Esophagus muscularis mucosa (tissue), 4 donors: ENCODE data around the gene APMAP. TPM values are rescaled to one million over a fixed set of nuclear protein-coding genes. Genes with fewer than 3 reads are reported as not detected.

Source experiments
- DNase-seq: peaks from one replicate; pipeline ENCODE4 v3.0.0-alpha.2; 2017; ENCODE audit errors: extremely low spot score
- H3K27ac ChIP-seq, 4 donors: fragments of 200-600 bp; sonication (generic); replicated peaks in 1 of 4; 1 replicate in 3 of 4; 2 replicates in 1 of 4; pipeline ENCODE4 v1.5.1; 2016 to 2019; ENCODE audit warnings: mild to moderate bottlenecking in 1 of 4
- H3K27me3 ChIP-seq, 4 donors: fragments of 200-600 bp; sonication (generic); one replicate each; pipeline versions ENCODE4 v1.5.1 to v1.6.0; 2016 to 2019
- H3K36me3 ChIP-seq, 4 donors: fragments of 200-600 bp; sonication (generic); one replicate each; pipeline ENCODE4 v1.5.1; 2016 to 2019
- H3K4me1 ChIP-seq, 4 donors: fragments of 200-600 bp; sonication (generic); one replicate each; pipeline ENCODE4 v1.5.1; 2016 to 2019
- H3K4me3 ChIP-seq, 4 donors: fragments of 200-600 bp; sonication (generic); 1 replicate in 2 of 4; 2 replicates in 2 of 4; pipeline ENCODE4 v1.5.1; 2016 to 2019; ENCODE audit warnings: mild to moderate bottlenecking in 4 of 4, moderate library complexity in 1 of 4
- H3K9me3 ChIP-seq, 4 donors: fragments of 200-600 bp; sonication (generic); 1 replicate in 3 of 4; 2 replicates in 1 of 4; pipeline ENCODE4 v1.5.1; 2016 to 2019
- EP300 ChIP-seq: sonication (generic); formaldehyde crosslinking; IDR thresholded peaks from one replicate; pipeline ENCODE4 v1.6.1; 2017; ENCODE audit warnings: antibody characterized with exemption
- POLR2A ChIP-seq: fragments of 450-650 bp; IDR thresholded peaks from one replicate; pipeline ENCODE4 v1.6.1; 2017; ENCODE audit warnings: antibody characterized with exemption, moderate library complexity, mild to moderate bottlenecking, low read depth
- POLR2AphosphoS5 ChIP-seq, 2 donors: sonication (generic); formaldehyde crosslinking; IDR thresholded peaks; one replicate each; pipeline ENCODE4 v1.6.1; 2017; ENCODE audit warnings: antibody characterized with exemption in 2 of 2
- WGBS: methylation state at CpG from one replicate; pipeline ENCODE4 v1.1.5; 2018; 5-methylcytosine and 5-hydroxymethylcytosine counted together
- intact Hi-C: fragments of 100-400 bp; cut with DNase I; formaldehyde crosslinking; loops from one replicate; pipeline ENCODE4 v1.15.1; 2023
- total RNA-seq, 4 donors: library from RNA; depleted of rRNA; stranded (reverse); fragments of >200 nt; gene quantifications; one replicate each; pipeline versions ENCODE4 v1.1.0 to v1.2.1, GENCODE V29; 2016
- TF ChIP-seq, protein P1 (sequence below), 3 experiments: fragments of 200-600 bp in 2 of 3; fragments of 450-650 bp in 1 of 3; sonication (generic) in 2 of 3; IDR thresholded peaks; one replicate each; pipeline ENCODE4 v1.5.1; 2017 to 2019; ENCODE audit warnings: antibody characterized with exemption in 3 of 3, mild to moderate bottlenecking in 2 of 3, moderate library complexity in 1 of 3

Gene APMAP
- total RNA-seq, 4 donors from 2014 or later = 21.6 to 35.6 (median 32.5) TPM

DNA sequence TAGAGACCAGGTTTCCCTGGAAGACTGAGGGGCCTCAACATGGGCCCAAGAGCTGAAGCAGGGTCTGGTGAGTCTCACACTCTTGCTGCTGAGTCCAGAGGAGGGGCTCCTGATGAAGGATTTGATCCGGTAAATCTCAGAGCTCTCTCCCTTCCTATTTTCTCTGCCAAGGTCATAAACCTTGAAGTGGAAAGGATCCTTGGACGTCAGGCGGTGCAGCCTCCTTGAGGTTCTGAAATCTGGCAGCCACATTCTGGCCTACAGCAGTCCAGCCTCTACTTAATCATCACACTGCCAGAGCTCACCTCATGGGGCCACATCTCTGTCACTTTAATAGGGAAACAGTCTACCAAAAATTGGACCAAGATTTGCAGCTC lies 41.4 kb upstream of the APMAP start:
- peak overlapping the region; percentile 64 to 74 (median 72) for H3K27ac ChIP-seq
- peaks cover 84 to 90% (median 85%) of the 10 kb centered on the region in 4 donors for H3K4me1 ChIP-seq
- H3K27me3 ChIP-seq = no peaks in the 10 kb centered on the region
- no peak for DNase-seq
- peaks cover 0 to 20% (median 14%) of the 10 kb centered on the region in 4 donors for H3K36me3 ChIP-seq
- no peak for TF ChIP-seq EP300
- TF ChIP-seq POLR2AphosphoS5 (IDR thresholded peaks at IDR 0.05) = no peak
- no peak for TF ChIP-seq POLR2A
- TF ChIP-seq, protein P1, sequence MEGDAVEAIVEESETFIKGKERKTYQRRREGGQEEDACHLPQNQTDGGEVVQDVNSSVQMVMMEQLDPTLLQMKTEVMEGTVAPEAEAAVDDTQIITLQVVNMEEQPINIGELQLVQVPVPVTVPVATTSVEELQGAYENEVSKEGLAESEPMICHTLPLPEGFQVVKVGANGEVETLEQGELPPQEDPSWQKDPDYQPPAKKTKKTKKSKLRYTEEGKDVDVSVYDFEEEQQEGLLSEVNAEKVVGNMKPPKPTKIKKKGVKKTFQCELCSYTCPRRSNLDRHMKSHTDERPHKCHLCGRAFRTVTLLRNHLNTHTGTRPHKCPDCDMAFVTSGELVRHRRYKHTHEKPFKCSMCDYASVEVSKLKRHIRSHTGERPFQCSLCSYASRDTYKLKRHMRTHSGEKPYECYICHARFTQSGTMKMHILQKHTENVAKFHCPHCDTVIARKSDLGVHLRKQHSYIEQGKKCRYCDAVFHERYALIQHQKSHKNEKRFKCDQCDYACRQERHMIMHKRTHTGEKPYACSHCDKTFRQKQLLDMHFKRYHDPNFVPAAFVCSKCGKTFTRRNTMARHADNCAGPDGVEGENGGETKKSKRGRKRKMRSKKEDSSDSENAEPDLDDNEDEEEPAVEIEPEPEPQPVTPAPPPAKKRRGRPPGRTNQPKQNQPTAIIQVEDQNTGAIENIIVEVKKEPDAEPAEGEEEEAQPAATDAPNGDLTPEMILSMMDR (IDR thresholded peaks at IDR 0.05) = no peak
- H3K9me3 ChIP-seq = no peaks in the 10 kb centered on the region
- 39% methylated on average over 3 of the region's 3 CpGs for WGBS
- intact Hi-C loops = loop anchor here (5.0 kb wide), 1 partner anchor 37 kb away; no protein-coding TSS in a partner anchor
- H3K4me3 ChIP-seq = no peak overlapping the region

DNA sequence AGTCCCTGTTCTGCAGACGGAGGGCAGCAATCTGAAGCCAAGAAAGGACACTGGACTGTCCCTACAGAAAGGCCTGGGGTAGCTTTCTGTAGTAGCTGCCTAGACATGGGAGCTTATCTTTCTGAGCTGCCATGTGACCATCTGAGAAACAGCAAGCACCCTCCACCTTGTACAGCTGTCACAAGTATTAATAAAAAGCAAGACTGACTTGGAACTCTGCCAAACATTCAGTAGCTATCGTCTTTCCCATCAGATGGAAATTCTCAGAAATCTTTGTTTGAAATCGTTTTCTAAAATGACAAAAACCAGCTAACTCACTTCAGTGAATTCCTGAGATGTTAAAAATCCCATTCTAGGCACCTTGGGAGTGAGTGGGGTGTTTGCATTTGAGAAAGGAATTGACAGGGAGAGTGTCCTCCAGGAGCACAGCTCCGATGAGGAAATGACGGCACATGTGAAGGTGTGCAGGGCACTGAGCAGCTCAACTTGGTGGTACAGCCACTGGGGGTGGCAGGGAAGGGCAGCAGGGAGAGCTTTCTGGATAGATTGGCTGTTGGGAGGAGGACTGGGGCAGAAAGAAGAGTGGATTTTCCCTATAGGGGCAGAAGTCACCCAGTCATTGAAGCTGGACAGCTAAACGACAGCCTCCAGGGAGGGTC lies 40.8 kb upstream of the APMAP start:
- TF ChIP-seq POLR2AphosphoS5 (IDR thresholded peaks at IDR 0.05) (no peak), EP300 (no peak), POLR2A (no peak)
- TF ChIP-seq, protein P1 (IDR thresholded peaks at IDR 0.05) = no peak
- no peak for DNase-seq
- no peaks in the 10 kb centered on the region for H3K27me3 ChIP-seq
- intact Hi-C loops = loop anchor here (5.0 kb wide), 1 partner anchor 36 kb away; no protein-coding TSS in a partner anchor
- H3K9me3 ChIP-seq = no peaks in the 10 kb centered on the region
- H3K36me3 ChIP-seq = peaks cover 0 to 26% (median 17%) of the 10 kb centered on the region in 4 donors
- WGBS = 39% methylated on average over 6 of the region's 6 CpGs
- peak overlapping the region in 1 of 4 donors; percentile 7 for H3K4me3 ChIP-seq
- H3K4me1 ChIP-seq = peaks cover 79 to 85% (median 80%) of the 10 kb centered on the region in 4 donors
- peak overlapping the region; percentile 64 to 74 (median 72) for H3K27ac ChIP-seq

DNA sequence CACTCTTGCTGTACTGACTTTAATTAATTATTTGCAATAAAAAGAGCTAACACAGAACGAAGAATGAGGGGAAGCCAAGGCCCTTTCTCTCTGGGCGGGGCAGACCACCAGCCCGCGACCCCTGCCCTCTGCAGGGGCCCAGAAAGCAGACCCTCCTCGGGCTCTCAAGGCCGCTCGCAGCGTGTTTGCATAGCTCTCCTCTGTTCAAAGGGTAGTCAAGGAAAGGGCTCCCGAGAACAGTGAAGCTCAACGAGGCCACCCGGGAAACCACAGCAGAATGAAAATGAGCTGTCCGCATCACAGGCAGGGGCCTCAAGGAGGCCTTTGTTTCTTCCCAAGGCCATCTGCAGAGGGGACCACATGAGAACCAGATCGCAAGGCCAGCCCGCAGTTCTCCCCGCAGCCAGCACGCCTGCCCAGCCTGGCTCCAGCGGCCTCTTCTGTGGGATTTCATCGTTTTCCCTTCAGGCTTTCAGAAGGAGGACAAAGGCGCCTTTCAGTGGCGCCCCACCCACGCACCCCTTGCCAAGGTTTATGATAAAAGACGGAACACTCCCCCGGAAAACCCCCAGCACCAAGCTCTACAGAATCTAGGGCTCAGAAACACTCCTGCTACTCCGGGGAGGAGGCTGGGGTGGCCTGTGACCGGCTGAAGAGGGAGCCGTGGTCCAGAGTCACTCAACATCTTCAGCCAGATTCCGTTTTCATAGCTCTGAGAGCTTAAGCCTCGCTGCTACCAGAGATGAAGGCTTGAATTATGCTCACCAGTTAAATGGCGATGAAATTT lies 40.1 kb upstream of the APMAP start:
- Histone ChIP-seq H3K36me3 (peaks cover 0 to 29% (median 17%) of the 10 kb centered on the region in 4 donors), H3K4me1 (peaks cover 71 to 78% (median 73%) of the 10 kb centered on the region in 4 donors), H3K27ac (peak overlapping the region; percentile 64 to 74 (median 72)), H3K27me3 (no peaks in the 10 kb centered on the region), H3K9me3 (no peaks in the 10 kb centered on the region), H3K4me3 (peak overlapping the region in 1 of 4 donors; percentile 7)
- DNase-seq = no peak
- 59% methylated on average over 24 of the region's 29 CpGs for WGBS
- TF ChIP-seq, protein P1 (IDR thresholded peaks at IDR 0.05) = peak in 1 of 3 experiments; percentile 8
- TF ChIP-seq POLR2A (no peak), POLR2AphosphoS5 (IDR thresholded peaks at IDR 0.05) (peak; percentile 3 to 30), EP300 (no peak)
- intact Hi-C loops = loop anchor here (5.0 kb wide), 1 partner anchor 35 kb away; no protein-coding TSS in a partner anchor

DNA sequence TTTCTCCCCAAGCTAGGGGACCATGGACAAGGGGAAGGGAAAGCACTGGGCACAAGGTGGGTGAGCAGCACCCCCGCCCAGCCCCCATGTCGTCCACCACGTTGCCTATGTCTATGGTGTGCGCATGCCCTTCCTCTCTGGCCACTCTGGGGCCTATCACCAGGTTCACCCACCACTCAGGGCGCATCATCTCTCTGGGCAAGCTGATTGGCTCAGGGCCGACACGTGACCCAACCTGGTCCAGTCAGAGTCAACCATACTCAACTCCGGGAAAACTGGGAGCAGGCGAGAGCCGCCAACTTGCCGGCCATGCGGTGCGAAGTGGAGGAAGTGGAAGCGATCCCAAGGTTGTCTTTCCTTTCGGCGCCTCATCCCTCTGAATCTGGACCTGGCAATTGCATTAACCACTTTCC lies 39.5 kb upstream of the APMAP start:
- intact Hi-C loops = loop anchor here (5.0 kb wide), 1 partner anchor 35 kb away; no protein-coding TSS in a partner anchor
- H3K36me3 ChIP-seq = peaks cover 0 to 29% (median 17%) of the 10 kb centered on the region in 4 donors

More for the DNA sequence above, 39.5 kb upstream of the APMAP start:
- WGBS = 87% methylated on average over 16 of the region's 16 CpGs
- no peak for DNase-seq
- no peaks in the 10 kb centered on the region for H3K27me3 ChIP-seq
- TF ChIP-seq POLR2A (no peak), POLR2AphosphoS5 (IDR thresholded peaks at IDR 0.05) (no peak), EP300 (no peak)
- TF ChIP-seq, protein P1 (IDR thresholded peaks at IDR 0.05) = no peak
- no peaks in the 10 kb centered on the region for H3K9me3 ChIP-seq
- H3K4me1 ChIP-seq = peaks cover 65 to 72% (median 67%) of the 10 kb centered on the region in 4 donors
- H3K4me3 ChIP-seq = no peak overlapping the region
- H3K27ac ChIP-seq = peak overlapping the region; percentile 64 to 74 (median 72)
